Right lobe of liver (tissue), 6 donors: ENCODE results near the gene USB1. TPM values are rescaled to one million over a fixed set of nuclear protein-coding genes. Genes with fewer than 3 reads are reported as not detected.
A peak's percentile ranks its signal among the peaks of the same experiment; 100 is the strongest.

Source experiments
- ATAC-seq, 4 donors: fragments of 200-7000 bp; cut with Tn5 transposase; one replicate each; pipeline ENCODE4 v1.9.1; 2020; ENCODE audit warnings: mild to moderate bottlenecking in 4 of 4, moderate library complexity in 4 of 4
- DNase-seq, 3 donors: peaks; one replicate each; pipeline ENCODE4 v3.0.0-alpha.2; 2020
- H3K27ac ChIP-seq, 3 donors: fragments of 200-600 bp; one replicate each; pipeline ENCODE4 v1.8.0; 2022
- H3K27me3 ChIP-seq, 2 donors: fragments of 200-600 bp; one replicate each; pipeline ENCODE4 v1.8.0; 2022
- H3K36me3 ChIP-seq, 4 donors: fragments of 200-600 bp; sonication (generic) in 1 of 4; one replicate each; pipeline versions ENCODE4 v1.5.1 to v1.8.0; 2017 to 2022; ENCODE audit warnings: control low read depth in 1 of 4
- H3K4me1 ChIP-seq, 4 donors: fragments of 200-600 bp; sonication (generic) in 1 of 4; one replicate each; pipeline versions ENCODE4 v1.5.1 to v1.8.0; 2017 to 2022; ENCODE audit warnings: control low read depth in 1 of 4
- H3K4me3 ChIP-seq, 3 donors: fragments of 200-600 bp; one replicate each; pipeline ENCODE4 v1.8.0; 2022
- H3K9me3 ChIP-seq, 4 donors: fragments of 200-600 bp; sonication (generic) in 1 of 4; one replicate each; pipeline versions ENCODE4 v1.5.1 to v1.8.0; 2017 to 2022; ENCODE audit warnings: control low read depth in 1 of 4
- POLR2A ChIP-seq: fragments of 450-650 bp; IDR thresholded peaks from one replicate; pipeline ENCODE4 v1.6.1; 2017; ENCODE audit warnings: antibody characterized with exemption, mild to moderate bottlenecking
- WGBS: methylation state at CpG from one replicate; pipeline ENCODE4 v1.1.6; 2018; ENCODE audit warnings: low coverage, low lambda C conversion rate; ENCODE audit not compliant: insufficient coverage; ENCODE audit errors: missing lambda C conversion rate; 5-methylcytosine and 5-hydroxymethylcytosine counted together
- intact Hi-C, 2 donors: fragments of 100-400 bp; cut with DNase I; formaldehyde crosslinking; loops; one replicate each; pipeline versions ENCODE4 v1.11.2 to v1.14.1; 2022
- total RNA-seq, 6 experiments: library from RNA; depleted of rRNA in 2 of 6; stranded (reverse); fragments of >200 nt in 2 of 6; fragmentation: NEBNext Ultra II Directional in 3 of 6; extraction: Animal tissue kit (Norgen Biotek cat#: 25700) in 3 of 6; gene quantifications; one replicate each; pipeline versions ENCODE4 v1.1.0 to v1.2.4, GENCODE V29; 2016 to 2023
- TF ChIP-seq, protein P1 (sequence below), 4 donors: fragments of 200-600 bp in 3 of 4; fragments of 450-650 bp in 1 of 4; IDR thresholded peaks; one replicate each; pipeline versions ENCODE4 v1.5.1 to v1.8.0; 2016 to 2022; ENCODE audit warnings: antibody characterized with exemption in 4 of 4, mild to moderate bottlenecking in 2 of 4
- donor health status: DM: no; HTN: yes; CAD: no.
- donor health status: DM: no; HTN: no; CAD: no.
- donor health status: DM: no; HTN: no; CAD: no.
- donor health status: DM: no; HTN: yes; CAD: no.
- donor health status: DM: no; HTN: yes; CAD: no.

Gene USB1
- total RNA-seq, 6 experiments from 2014 or later = 20.6 to 63.3 (median 25.9) TPM

GRCh38 chr16:58035356-58036170 is 34.4 kb downstream of the USB1 start:
- WGBS = 74% methylated on average over 4 of the region's 14 CpGs
- DNase-seq = peak in 1 of 3 donors; percentile 16
- H3K27me3 ChIP-seq = no peaks in the 10 kb centered on the region
- no peak for ATAC-seq
- no peak overlapping the region for H3K4me3 ChIP-seq
- peaks cover 0 to 24% (median 10%) of the 10 kb centered on the region in 4 donors for H3K36me3 ChIP-seq
- H3K9me3 ChIP-seq = no peaks in the 10 kb centered on the region
- no peak overlapping the region for H3K27ac ChIP-seq
- intact Hi-C loops = no loop called here
- no peak for TF ChIP-seq POLR2A
- TF ChIP-seq, protein P1, sequence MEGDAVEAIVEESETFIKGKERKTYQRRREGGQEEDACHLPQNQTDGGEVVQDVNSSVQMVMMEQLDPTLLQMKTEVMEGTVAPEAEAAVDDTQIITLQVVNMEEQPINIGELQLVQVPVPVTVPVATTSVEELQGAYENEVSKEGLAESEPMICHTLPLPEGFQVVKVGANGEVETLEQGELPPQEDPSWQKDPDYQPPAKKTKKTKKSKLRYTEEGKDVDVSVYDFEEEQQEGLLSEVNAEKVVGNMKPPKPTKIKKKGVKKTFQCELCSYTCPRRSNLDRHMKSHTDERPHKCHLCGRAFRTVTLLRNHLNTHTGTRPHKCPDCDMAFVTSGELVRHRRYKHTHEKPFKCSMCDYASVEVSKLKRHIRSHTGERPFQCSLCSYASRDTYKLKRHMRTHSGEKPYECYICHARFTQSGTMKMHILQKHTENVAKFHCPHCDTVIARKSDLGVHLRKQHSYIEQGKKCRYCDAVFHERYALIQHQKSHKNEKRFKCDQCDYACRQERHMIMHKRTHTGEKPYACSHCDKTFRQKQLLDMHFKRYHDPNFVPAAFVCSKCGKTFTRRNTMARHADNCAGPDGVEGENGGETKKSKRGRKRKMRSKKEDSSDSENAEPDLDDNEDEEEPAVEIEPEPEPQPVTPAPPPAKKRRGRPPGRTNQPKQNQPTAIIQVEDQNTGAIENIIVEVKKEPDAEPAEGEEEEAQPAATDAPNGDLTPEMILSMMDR (IDR thresholded peaks at IDR 0.05) = no peak
- H3K4me1 ChIP-seq = peaks cover 0 to 36% (median 23%) of the 10 kb centered on the region in 4 donors

DNA sequence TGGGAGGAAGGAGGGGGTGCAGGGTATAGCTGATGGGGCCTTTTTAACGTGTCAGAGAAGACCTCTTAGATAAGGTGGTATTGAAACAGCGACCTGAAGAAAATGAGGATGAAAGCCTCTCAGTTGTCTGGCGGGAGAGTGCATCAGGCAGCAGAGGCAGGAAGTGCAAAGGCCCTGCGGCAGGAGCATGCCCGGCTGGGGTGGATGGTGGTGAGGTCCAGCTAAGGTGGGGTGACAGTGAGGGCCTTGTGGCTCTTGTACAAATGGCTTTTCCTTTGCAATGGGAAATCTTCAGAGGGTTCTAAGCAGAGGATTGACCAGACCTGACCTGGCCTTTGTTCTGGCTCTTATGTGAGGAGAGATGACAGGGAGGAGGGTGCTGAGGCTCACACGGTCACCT is 35.7 kb downstream of the USB1 start:
- peaks cover 0 to 38% (median 17%) of the 10 kb centered on the region in 4 donors for H3K36me3 ChIP-seq
- peaks cover 0 to 23% (median 14%) of the 10 kb centered on the region in 4 donors for H3K4me1 ChIP-seq
- DNase-seq (no peak), ATAC-seq (no peak)
- TF ChIP-seq POLR2A = no peak
- TF ChIP-seq, protein P1 (IDR thresholded peaks at IDR 0.05) = no peak
- H3K4me3 ChIP-seq = no peak overlapping the region
- 84% methylated on average over 4 of the region's 6 CpGs for WGBS
- intact Hi-C loops = no loop called here
- H3K9me3 ChIP-seq = no peaks in the 10 kb centered on the region
- no peaks in the 10 kb centered on the region for H3K27me3 ChIP-seq
- H3K27ac ChIP-seq = no peak overlapping the region

- no peak for ATAC-seq
- Histone ChIP-seq H3K36me3 (peaks cover 0 to 44% (median 20%) of the 10 kb centered on the region in 4 donors), H3K4me1 (peaks cover 0 to 17% (median 9%) of the 10 kb centered on the region in 4 donors), H3K4me3 (no peak overlapping the region), H3K27me3 (no peaks in the 10 kb centered on the region), H3K27ac (no peak overlapping the region), H3K9me3 (no peaks in the 10 kb centered on the region)
- intact Hi-C loops = no loop called here
- DNase-seq = no peak
- WGBS = 100% methylated on average over 6 of the region's 16 CpGs
- TF ChIP-seq, protein P1 (IDR thresholded peaks at IDR 0.05) = no peak
- TF ChIP-seq POLR2A = no peak
Measured at GRCh38 chr16:58037365-58038057, 36.3 kb downstream of the USB1 start.

- intact Hi-C loops = no loop called here
- Histone ChIP-seq H3K36me3 (peaks cover 0 to 51% (median 20%) of the 10 kb centered on the region in 4 donors), H3K4me1 (peaks cover 0 to 10% (median 4%) of the 10 kb centered on the region in 4 donors), H3K4me3 (no peak overlapping the region), H3K27me3 (no peaks in the 10 kb centered on the region), H3K27ac (no peak overlapping the region), H3K9me3 (no peaks in the 10 kb centered on the region)
- 96% methylated on average over 9 of the region's 20 CpGs for WGBS
- TF ChIP-seq, protein P1 (IDR thresholded peaks at IDR 0.05) = no peak
- no peak for TF ChIP-seq POLR2A
- DNase-seq (no peak), ATAC-seq (no peak)
Measured at GRCh38 chr16:58038219-58038641, 37.0 kb downstream of the USB1 start.
